Neuron (in vitro differentiated cells): ENCODE data around the gene USF3.

Source experiments
- H2AFZ ChIP-seq: one replicate; pipeline ENCODE4 v1.6.1; 2013; ENCODE audit warnings: low read depth, mild to moderate bottlenecking, inconsistent platforms, low read length, moderate library complexity
- H3K27me3 ChIP-seq: one replicate; pipeline ENCODE4 v1.6.1; 2013; ENCODE audit warnings: low read length; ENCODE audit not compliant: insufficient read depth
- H3K36me3 ChIP-seq: one replicate; pipeline ENCODE4 v1.6.1; 2013; ENCODE audit warnings: low read length; ENCODE audit not compliant: insufficient read depth
- H3K4me1 ChIP-seq: one replicate; pipeline ENCODE4 v1.6.1; 2013; ENCODE audit warnings: low read length; ENCODE audit not compliant: insufficient read depth
- H3K4me3 ChIP-seq: 2 replicates; pipeline ENCODE4 v1.5.1; 2013; ENCODE audit warnings: mild to moderate bottlenecking, low read length, moderate library complexity
- H3K9me3 ChIP-seq: one replicate; pipeline ENCODE4 v1.6.1; 2013; ENCODE audit warnings: low read length

The USF3 gene

DNA sequence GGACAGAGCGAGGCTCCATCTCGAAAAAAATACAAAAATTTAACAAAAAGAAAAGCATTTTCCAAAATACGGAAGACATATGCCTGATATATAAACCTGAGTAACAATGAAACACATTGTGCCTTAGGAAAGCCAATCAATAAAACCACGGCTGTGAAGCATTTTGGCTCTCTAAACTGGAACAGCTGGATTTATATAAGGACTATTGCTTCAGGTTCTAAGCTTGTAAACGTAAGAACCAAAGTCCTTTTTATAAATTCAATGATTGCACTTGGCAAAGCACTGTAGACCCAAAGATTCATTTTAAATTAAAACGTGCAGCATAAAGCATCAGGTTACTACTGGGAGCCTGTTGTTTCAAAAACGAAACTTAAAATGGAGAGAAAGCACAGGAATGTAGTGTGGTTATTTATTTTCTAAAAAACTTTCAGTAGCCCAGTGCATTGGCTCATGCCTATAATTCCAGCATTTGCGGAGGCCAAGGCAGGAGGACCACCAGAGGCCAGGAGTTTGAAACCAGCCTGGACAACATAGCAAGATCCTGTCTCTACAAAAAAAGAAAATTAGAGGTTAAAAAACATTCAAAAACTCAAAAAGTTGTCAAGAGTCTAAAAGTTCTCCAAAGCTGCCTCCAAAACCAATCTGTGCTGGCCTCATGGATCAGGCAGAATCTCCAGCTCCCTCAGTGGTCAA lies 61.5 kb downstream of the USF3 start:
- H3K27me3 ChIP-seq: no peaks in the 10 kb centered on the region
- H3K36me3 ChIP-seq: no peaks in the 10 kb centered on the region
- H3K4me3 ChIP-seq: no peak overlapping the region
- no peaks in the 10 kb centered on the region for H3K9me3 ChIP-seq
- H3K4me1 ChIP-seq: no peaks in the 10 kb centered on the region
- H2AFZ ChIP-seq: no peak overlapping the region

DNA sequence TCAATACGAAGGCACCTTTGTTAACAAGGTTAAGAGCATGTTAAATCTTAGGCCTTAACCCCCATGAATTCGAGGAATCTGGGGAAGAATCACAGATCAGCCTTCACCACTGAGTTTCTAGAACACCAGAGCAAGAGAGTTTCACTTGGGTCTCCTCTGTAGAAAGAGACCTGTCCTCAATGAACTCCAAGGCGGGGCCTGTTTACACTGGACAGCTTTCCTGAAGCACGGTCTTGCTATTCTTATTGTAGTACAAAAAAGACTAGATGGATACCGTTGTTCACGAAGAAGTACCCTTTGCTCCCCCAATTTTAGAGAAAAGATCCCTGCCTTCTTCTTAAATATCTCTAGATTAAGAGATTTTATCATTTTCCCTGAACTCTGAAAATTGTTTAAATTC lies 64.9 kb downstream of the USF3 start:
- H3K36me3 ChIP-seq: no peaks in the 10 kb centered on the region
- H3K9me3 ChIP-seq: no peaks in the 10 kb centered on the region
- no peaks in the 10 kb centered on the region for H3K27me3 ChIP-seq
- H3K4me1 ChIP-seq: no peaks in the 10 kb centered on the region
- no peak overlapping the region for H3K4me3 ChIP-seq
- no peak overlapping the region for H2AFZ ChIP-seq

DNA sequence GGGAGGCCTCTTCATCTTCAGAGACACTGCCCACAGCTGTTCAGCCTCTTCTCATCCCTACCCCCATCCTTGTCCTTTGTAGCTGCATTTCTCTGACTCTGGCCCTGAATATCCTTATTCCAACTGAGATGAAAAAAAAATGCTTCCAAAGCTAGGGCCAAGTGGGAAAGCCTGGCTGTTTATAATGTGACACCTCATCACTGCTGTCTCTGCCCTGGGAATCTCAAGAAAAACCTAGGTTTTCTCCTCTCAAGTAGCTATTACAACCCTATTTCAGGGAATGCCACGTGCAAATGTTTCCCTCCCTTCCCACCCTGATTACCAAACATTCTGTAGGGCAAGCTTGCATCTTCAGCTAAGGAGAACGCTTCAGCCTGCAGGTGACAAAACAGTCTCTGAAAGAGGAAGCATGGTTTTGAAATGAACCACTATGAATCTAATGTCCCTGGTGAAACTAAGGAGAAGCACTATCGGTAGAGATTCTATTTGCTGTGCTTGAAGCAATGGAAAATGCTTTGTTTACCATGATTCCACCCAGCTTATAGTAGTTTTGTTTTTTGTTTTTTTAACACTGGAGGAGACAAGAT lies 65.4 kb downstream of the USF3 start:
- Histone ChIP-seq H3K4me1 (no peaks in the 10 kb centered on the region), H3K9me3 (no peaks in the 10 kb centered on the region), H3K36me3 (no peaks in the 10 kb centered on the region), H2AFZ (no peak overlapping the region), H3K4me3 (no peak overlapping the region), H3K27me3 (no peaks in the 10 kb centered on the region)

DNA sequence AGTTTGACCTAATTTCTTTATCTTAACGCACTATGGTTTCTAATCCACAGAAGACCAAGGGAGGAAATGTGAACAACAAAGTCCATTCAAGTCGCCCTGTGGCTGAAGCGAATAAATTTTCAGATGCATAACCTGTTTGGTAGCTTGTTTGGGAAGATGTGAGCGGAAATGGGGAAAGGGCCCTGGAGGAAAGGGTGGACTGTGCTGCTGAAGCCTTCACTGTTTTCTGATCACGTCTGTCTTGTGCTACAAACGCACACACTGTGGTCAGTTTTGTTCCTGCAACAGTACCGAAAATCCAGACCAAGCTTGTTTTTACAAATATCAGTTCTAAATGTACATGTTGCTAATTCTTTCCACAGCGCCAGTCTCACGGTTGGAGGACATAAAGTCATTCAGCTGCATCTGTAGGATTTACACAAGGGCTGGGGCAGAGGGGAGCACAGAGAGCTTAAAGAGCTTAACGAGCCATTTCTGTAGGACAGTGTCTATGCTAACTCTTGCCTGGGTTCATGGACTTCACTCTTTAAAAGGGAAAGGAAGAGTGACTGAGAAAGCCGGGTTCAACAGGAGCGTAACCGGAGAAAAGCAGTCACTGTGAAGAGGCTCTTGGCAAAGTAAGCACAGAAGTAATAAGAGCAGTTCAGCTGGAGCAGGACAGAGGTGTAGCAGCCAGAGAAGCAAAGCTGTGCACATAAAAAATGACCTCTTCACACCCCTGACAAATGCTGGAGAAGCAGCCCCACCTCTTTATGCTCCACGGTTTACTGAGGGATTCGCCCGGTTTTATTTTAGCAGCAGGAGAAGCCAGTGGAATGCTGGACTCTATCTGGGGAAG lies 66.6 kb downstream of the USF3 start:
- Histone ChIP-seq H3K9me3 (no peaks in the 10 kb centered on the region), H3K4me1 (no peaks in the 10 kb centered on the region), H3K36me3 (no peaks in the 10 kb centered on the region), H3K27me3 (no peaks in the 10 kb centered on the region), H3K4me3 (no peak overlapping the region), H2AFZ (no peak overlapping the region)

DNA sequence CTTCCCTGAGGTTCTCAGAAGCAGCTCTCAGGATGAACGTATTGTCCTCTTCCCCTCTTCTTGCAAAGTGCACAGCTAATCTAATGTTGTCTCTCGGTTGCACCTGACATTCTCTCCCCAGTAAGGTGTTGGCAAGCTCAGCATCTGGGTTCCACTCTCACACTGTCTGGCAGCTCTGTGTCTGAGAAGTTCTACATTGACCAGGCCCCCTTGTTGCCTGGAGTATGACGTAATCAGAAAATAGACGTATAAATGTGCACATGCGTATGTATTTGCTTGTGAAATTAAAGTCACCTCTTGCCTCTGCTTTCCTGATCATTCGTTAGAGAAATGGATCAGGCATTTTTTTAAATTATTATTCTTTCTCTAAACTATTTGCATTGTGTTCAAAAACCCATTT lies 67.7 kb downstream of the USF3 start:
- Histone ChIP-seq H3K4me1 (no peaks in the 10 kb centered on the region), H3K9me3 (no peaks in the 10 kb centered on the region), H3K36me3 (no peaks in the 10 kb centered on the region), H2AFZ (no peak overlapping the region), H3K27me3 (no peaks in the 10 kb centered on the region), H3K4me3 (no peak overlapping the region)

DNA sequence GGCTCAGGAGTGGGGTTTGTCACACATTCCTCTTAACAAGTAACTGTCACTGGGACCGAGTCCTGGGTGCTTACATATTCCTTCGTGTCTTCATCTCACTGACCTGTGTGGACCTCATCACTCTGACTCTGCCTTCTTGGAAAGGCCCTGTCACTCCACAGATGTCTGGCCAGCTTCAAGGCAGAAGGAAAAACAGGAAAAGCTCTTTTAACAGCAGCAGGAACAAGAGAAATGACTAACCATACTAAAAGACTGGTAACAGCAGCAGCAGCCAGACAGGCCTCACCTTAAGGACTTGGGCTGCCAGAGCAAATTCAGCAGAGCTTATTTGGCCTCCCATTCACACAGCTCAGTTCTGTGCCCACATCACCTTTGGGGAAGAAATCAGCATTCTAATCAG lies 68.1 kb downstream of the USF3 start:
- H3K4me1 ChIP-seq: no peaks in the 10 kb centered on the region
- H2AFZ ChIP-seq: no peak overlapping the region
- no peaks in the 10 kb centered on the region for H3K36me3 ChIP-seq
- H3K9me3 ChIP-seq: no peaks in the 10 kb centered on the region
- no peak overlapping the region for H3K4me3 ChIP-seq
- H3K27me3 ChIP-seq: no peaks in the 10 kb centered on the region

DNA sequence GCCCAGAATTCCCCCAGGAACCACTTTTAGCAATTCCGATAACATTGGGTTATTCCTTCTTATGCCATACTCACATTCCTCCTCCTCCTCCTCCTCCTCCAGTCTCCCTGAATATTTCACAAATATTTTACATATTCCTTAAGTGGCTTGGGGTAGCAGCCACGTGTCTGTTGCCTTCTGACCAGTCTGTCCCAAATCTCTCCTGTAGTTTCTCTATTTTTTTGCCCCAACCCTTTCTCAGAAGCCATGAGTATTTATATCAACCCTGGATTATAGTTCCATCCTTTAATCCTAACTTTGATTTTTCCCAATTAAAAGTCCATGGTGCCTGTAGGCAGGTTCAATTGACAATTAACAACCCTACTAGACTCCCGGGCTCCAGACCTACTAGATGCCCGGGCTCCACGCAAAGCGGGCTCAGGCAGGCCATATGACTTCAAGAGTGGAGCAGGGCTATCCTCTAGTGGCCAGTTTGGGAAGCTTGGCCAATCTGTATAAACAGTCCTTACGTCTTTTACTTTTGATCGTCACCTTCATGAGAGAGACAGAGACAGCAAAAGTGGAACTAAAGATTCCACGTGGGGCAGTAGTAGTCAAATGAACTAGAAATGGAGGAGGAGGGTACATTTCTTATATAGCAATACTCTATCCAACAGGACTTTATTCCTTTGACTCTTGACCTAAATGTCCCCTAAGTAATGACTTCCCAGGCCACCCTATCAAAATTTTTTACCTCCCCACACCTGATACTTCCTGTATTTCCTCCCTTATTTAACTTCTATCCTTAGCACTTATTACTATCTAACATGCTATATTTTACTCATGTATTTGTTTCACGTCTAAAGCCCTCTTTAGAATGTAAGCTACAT lies 69.7 kb downstream of the USF3 start:
- no peaks in the 10 kb centered on the region for H3K9me3 ChIP-seq
- H3K4me3 ChIP-seq: no peak overlapping the region
- H2AFZ ChIP-seq: peak overlapping the region; percentile 9
- no peaks in the 10 kb centered on the region for H3K4me1 ChIP-seq
- no peaks in the 10 kb centered on the region for H3K27me3 ChIP-seq
- no peaks in the 10 kb centered on the region for H3K36me3 ChIP-seq

DNA sequence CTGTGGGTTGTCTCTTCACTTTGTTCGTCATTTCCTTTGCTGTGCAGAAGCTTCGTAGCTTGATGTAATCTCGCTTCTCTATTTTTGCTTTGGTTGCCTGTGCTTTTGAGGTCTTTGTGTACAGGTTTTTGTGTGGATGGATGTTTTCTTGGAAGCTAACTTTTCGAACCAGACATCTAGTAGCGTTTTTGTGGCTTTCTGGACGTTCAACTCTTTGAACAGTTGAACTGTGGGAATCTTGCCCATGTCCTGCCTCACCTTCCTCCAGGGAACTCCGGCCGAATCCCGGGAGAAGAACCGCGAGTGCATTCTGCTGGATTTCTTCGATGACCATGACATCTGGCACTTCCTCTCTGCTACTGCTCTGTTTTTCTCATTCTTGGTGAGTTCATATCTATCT lies 70.6 kb downstream of the USF3 start:
- H2AFZ ChIP-seq: no peak overlapping the region

DNA sequence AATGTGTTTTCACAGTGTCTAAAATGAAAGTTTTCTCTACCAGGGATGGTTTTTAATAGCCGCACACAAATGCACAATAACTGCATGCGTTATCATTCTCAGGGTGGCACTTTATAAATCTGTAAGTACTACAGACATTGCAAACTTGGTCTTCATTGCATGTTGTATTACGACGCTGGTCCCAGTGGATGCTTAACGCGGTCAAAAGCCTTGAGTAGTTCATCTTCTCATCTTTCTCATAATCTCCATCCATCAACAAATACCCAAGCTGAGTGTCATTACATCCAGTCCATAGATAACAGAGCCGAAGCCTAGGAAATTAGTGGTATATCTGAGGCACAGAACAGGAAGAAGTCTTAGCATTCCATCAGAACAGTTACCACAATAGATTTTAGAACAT lies 72.6 kb downstream of the USF3 start:
- Histone ChIP-seq H3K4me1 (no peaks in the 10 kb centered on the region), H3K36me3 (no peaks in the 10 kb centered on the region), H3K4me3 (no peak overlapping the region), H3K27me3 (no peaks in the 10 kb centered on the region), H2AFZ (no peak overlapping the region), H3K9me3 (no peaks in the 10 kb centered on the region)

More for the DNA sequence above, 70.6 kb downstream of the USF3 start:
- H3K36me3 ChIP-seq: no peaks in the 10 kb centered on the region
- H3K4me3 ChIP-seq: no peak overlapping the region
- H3K9me3 ChIP-seq: no peaks in the 10 kb centered on the region
- H3K27me3 ChIP-seq: no peaks in the 10 kb centered on the region
- no peaks in the 10 kb centered on the region for H3K4me1 ChIP-seq

DNA sequence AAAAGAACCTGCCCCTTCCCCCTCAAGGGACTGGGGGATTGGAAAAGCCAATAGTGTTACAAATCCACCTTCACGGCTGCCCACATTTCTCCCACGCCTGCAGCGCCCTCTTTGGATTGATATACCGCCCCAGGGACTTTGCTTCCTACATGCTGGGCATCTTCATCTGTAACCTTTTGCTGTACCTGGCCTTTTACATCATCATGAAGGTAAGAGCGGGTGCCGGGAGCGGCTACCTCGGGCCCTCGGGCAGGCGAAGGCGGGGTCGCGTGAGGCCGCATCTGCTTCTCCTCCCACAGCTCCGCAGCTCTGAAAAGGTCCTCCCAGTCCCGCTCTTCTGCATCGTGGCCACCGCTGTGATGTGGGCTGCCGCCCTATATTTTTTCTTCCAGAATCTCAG lies 73.1 kb downstream of the USF3 start:
- no peaks in the 10 kb centered on the region for H3K36me3 ChIP-seq
- no peak overlapping the region for H2AFZ ChIP-seq
- no peaks in the 10 kb centered on the region for H3K4me1 ChIP-seq
- no peaks in the 10 kb centered on the region for H3K27me3 ChIP-seq
- H3K4me3 ChIP-seq: no peak overlapping the region
- no peaks in the 10 kb centered on the region for H3K9me3 ChIP-seq

DNA sequence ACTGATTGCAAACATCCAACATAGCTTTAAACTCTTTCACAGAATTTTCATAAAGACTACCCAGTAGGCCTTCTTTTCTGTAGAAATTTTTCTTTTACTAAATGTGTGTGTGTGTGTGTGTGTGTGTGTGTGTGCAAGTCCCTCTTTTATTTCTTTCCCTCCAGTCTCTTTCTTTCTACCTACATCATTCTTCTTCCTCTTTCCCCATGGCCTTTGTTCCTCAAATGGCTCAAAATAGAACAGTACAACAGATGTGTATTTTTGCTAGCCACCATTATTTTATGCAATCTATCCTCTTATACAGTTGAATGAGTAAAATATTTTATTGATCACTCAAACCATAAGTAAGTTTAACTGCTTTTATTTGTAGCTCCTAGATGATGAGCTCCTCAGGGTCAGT lies 76.4 kb downstream of the USF3 start:
- Histone ChIP-seq H3K4me1 (no peaks in the 10 kb centered on the region), H3K27me3 (no peaks in the 10 kb centered on the region), H3K36me3 (no peaks in the 10 kb centered on the region), H3K4me3 (no peak overlapping the region), H2AFZ (no peak overlapping the region), H3K9me3 (no peaks in the 10 kb centered on the region)

DNA sequence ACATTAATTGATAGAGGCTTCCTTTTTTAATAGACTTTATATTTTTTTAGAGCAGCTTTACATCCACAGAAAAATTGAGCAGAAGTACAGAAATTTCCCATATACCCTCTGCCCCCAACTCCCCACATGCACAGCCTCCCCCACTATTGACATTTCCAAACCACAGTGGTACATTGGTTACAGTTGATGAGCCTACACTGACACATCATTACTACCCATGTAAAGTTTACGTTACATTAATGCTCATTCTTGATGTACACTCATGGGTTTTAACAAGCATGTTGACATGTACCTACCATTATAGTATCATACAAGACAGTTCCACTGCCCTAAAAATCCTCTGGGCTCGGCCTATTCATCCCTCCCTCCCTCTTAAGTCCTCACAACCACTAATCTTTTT lies 78.7 kb downstream of the USF3 start:
- Histone ChIP-seq H3K27me3 (no peaks in the 10 kb centered on the region), H2AFZ (no peak overlapping the region), H3K36me3 (no peaks in the 10 kb centered on the region), H3K9me3 (no peaks in the 10 kb centered on the region), H3K4me3 (no peak overlapping the region), H3K4me1 (no peaks in the 10 kb centered on the region)

DNA sequence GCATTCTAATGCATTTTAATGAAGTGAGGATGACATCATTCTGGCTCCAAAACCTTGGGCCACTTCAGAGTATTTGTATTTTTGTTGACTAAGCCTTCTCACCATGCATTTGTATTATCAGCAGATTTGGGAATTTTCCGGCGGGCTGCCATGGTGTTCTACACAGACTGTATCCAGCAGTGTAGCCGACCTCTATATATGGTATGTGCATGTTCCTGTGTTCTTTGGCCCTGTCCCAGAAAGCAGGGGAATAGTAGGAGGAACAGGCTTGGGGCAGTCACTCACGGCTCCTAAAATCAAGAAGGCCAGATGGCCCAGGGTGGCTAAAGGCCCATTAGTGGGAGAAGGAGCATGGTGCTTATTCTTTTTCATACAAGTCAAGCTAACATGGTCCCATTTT lies 80.5 kb downstream of the USF3 start:
- no peak overlapping the region for H2AFZ ChIP-seq

More for the DNA sequence above, 80.5 kb downstream of the USF3 start:
- Histone ChIP-seq H3K36me3 (no peaks in the 10 kb centered on the region), H3K27me3 (no peaks in the 10 kb centered on the region), H3K9me3 (no peaks in the 10 kb centered on the region), H3K4me3 (no peak overlapping the region), H3K4me1 (no peaks in the 10 kb centered on the region)
